Measurements from ENCODE around the gene DNAJA1.

Gene DNAJA1

DNA sequence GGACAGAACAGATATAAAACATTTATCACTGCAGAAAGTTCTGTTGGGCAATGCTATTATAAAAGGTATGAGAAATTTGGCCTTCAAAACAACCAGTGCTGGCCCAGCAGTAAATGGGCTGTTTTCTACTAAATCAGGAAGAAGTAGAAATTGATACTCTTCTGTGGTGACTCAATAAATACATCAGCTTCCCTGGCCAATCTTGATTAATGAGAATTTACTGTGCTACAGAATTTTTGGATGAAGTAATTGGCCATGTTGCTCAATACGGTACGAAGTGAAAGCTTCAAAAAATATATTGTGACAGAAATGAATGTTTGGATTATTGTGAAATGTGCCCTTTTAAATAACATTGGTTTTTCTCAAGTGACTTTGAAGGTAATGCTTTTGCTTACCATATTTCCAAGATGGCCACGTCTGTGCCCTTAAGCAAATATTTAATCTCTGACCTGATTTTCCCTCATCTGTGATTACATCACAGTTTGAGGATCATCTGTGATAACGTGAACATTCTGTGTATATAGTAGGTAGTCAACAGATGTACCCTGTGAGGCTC lies 4.2 kb downstream of the DNAJA1 start:
- no peak for DNase-seq

DNA sequence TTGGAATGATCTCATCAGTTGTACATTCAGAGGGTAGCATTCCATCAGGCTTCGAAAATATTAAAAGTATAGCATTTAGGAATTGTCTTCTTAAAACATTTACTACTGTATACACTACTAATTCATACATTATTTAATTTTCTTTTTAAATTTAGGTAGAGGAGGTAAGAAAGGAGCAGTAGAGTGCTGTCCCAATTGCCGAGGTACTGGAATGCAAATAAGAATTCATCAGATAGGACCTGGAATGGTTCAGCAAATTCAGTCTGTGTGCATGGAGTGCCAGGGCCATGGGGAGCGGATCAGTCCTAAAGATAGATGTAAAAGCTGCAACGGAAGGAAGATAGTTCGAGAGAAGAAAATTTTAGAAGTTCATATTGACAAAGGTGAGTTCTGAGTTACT lies 5.2 kb downstream of the DNAJA1 start:
- DNase-seq, result no peak

DNA sequence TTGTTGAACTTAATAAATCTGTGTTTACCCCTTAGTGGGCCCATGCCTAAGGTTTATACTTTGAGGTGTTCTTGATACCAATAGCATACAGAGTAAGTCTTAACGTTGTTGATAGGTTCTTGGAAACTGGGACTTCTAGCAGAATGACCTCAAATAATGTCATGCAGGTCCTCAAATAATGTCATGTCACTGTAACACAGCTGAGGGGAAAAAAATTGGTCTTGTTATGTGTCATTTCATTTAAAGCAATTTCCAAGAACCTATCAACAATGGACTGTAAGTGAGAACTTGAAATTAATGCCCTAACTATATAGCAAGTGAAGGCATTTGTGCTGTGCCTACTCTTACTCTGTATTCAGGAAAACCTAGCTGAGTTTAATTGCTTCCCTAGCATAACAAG lies 7.2 kb downstream of the DNAJA1 start:
- no peak for DNase-seq

DNA sequence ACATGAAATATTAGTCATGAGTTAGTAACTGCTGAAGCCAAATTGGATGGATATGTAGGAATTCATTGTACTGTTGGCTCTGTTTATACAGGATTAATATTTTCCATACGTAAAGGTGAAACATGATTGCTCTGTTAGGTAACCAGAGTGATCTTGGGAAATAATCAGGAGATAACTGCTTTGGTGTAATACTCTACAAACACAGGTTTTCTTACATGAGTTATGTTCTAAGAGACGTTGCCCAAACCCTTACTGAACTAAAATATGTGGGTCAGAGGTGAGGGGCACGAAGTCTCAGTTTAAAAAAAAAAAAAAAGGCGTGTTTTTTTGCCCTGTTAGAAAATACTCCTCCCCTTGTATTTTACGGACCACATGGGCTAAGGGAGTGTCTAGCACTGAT lies 7.8 kb downstream of the DNAJA1 start:
- DNase-seq, result no peak

DNA sequence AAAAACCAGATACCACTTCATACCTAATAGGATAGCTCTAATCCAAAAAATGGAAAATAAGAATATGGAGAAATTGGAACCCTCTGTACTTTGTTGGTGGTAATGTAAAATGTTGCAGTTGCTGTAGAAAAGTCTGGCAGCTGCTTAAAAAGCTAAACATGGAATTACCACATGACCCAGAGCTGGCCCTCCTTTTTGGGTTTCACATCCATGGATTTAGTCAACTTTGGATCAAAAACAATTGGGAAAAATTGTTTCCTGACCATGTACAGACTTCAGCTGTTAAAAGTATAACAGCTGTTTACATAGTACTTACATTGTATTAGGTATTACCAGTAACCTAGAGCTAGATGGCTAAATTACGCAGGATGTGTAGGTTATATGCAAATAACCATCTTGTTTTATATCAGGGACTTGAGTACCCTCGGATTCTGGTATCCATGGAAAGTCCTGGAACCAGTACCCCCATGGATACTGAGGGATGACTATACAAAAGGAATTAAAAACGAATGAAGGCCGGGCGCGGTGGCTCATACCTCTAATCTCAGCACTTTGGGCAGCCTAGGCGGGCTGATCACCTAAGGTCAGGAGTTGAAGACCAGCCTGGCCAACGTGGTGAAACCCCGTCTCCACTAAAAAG lies 15.8 kb downstream of the DNAJA1 start:
- DNase-seq, result no peak

DNA sequence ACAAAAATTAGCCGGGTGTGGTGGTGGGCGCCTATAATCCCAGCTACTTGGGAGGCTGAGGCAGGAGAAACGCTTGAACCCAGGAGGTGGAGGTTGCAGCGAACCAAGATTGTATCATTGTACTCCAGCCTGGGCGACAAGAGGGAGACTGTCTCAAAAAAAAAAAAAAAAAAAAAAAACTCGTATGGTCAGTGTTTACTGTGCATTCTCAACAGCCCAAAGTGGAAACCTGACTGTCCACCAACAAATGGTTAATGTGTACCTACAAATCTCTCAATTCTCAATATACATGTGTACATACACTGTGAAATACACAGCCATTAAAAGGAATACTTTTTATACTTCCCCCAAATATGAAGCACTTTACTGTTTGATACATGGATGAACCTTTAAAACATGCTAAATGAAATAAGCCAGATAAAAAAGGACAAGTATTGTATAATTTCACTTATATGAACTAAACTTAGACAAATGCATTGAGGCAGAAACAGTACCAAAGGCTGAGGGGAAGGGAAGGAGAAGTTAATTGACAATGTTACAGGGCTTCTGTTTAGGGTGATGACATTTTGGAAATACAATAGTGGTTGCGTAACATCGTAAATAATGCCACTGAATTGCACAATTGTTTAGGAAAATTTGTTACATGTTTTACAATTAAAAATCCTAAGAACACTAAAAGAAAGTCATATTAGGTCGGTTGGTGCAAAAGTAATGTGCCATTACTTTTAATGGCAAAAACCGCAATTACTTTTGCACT lies 16.5 kb downstream of the DNAJA1 start:
- DNase-seq, result no peak

DNA sequence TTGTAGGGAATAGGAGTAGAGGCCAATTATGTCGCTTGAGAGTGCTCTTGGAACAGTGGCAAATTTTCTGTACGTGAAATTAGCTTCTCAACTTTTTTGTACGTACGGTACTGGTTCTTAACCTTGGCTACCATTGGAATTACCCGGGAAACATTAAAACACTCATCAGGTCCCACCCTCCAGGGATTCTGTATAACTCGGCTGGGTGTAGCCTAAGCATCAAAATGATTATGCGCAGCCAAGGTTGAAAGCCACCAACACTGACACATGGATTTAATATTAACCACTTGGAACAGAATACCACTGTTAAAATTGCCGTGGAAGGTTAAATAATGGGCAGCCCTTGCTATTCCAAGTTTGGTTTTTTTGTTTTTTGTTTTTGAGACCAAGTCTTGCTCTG lies 17.4 kb downstream of the DNAJA1 start:
- DNase-seq, result no peak

DNA sequence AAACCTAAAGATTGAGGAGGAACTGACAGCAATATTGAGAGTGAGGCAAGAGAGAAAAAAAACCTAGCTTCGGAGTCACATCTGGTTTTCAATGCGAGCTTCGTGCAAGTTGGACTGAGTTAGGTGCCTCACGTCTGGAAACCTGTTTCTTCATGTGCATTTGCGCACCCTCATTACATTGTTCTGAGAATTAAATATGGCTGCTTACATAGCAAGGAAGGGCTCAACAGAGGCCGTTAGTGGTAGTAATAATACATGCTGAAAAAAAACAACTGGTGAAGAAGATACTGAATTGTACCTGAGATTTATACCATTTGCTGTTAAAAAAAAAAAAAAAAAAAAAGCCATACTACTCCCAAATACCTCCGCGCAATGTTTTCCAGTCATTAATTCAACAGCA lies 18.6 kb downstream of the DNAJA1 start:
- DNase-seq, result no peak

DNA sequence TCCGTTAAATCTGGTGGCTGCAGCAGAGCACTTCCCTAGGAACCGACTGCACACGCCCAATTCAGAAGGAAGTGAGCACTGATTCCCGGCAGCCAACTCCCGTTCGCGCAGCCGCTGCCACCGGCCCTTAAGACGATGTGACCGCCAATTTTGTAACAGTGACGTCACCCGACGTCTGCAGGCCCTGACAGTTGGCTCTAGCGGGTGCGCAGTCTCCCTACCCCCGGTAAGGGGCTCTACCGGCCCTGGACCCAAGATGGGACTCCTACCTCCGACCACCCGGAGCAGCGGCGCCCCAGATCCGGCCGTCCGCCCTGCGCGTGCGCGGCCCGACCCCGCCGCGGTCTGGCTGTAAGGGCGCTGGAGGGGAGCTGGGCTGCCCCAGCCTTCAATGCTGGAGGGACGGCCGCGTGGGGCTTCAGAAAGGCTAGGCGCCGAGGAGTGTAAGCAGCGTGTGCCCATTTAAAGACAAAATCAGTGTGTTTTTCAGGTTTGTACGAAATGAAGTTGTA lies 19.1 kb downstream of the DNAJA1 start:
- DNase-seq, result peak; percentile 81

DNA sequence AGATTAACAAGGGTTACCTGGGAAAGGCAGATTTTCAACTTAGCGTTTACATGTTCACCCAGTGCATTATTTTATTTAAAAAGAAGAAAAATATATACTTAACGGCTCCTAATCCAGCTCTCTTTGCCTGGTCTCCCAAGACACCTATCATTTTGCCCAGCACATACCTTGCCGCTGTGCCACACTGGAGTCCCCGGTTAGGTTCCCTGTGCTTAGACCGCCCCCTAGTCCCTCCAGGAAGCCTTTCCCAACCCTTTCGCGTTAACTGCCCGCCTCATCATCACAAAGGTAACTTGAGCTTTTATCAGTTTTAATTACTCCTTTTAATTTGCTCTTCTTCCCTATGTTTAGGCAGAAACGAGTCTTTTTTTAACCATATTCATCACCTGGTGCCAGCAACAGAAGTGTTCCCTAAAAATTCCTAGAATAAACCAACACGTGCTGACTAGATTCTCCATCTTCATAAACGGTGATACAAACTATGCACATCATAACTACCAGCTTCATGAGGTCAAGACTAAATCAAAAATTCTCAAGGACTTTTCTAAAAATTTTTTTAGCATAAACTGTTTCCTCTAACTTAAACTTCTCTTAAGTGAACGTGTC lies 19.7 kb downstream of the DNAJA1 start:
- no peak for DNase-seq

DNA sequence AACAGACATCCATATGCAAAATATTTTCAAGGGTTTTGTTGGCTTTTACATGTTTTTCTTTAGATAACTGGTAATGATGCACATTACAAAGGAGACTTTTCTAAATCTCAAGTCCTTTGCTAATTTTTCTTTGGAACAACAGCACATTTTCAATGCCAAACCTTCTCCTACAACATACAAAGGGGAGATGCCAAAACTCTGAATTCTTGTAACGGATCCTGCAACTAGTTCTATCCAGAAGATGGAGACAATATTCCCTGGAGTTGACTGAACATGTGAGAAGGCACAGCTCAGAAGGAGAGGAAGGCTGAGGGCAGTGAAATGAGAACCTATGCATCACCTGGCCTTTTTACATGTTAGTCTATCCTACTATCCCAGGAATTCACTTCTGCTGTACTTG lies 21.0 kb downstream of the DNAJA1 start:
- no peak for DNase-seq

DNA sequence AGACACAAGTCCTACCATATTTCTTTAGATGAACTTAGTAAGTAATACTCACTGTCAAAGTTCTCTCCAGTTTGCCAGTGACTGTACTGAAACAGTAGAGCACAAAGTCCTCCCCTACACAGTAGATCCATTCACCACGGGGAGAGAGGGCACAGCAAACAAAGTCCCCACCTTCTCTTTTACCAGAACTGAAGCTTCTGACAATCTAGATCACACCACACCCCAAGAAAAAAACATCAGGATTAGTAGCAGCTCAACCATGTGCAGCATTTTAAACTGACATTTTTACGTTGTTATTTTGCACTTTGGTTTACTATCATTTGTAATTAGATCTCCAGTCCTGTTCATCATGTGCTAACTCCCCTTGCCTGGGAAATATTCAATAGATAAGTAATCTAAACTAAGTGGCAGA lies 23.0 kb downstream of the DNAJA1 start:
- DNase-seq, result no peak

DNA sequence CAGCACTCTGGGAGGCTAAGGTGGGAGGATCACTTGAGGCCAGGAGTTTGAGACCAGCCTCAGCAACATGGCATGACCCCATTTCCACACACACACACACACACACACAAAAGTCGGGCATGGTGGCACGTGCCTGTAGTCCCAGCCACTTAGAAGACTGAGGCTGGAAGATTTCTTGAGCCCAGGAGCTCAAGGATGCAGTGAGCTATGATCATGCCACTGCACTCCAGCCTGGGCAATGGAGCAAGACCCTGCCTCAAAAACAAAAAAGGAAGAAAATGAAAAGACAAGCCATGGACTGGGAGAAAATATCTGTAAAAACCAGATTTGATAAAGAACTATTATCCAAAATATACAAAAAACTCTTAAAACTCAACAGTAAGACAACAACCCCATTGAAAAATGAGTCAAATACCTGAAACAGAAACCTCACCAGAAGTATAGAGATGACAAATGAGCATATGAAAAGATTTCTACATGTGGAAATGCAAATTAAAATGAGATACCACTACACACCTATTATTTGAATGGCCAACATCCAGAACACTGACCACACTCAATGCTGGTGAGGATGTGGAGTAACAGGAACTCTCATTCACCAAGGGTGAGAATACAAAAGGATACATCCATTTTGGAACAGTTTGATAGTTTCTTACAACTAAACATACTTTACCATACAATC lies 24.7 kb downstream of the DNAJA1 start:
- DNase-seq, result no peak

DNA sequence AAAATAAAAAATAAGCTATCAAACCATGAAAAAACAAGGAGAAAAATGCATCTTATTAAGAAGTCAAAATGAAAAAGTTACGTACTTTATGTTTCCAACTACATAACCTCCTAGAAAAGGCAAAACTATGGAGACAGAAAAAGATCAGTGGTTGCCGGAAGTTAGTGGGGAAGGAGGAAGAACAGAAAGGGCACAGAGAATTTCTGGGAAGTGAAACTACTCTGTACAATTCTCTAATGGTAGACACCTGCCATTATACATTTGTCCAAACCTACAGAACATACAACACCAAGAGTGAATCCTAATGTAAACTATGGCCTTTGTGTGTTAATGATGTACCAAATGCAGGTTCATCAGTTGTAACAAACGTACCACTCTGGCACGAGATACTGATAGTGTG lies 26.1 kb downstream of the DNAJA1 start:
- no peak for DNase-seq

DNA sequence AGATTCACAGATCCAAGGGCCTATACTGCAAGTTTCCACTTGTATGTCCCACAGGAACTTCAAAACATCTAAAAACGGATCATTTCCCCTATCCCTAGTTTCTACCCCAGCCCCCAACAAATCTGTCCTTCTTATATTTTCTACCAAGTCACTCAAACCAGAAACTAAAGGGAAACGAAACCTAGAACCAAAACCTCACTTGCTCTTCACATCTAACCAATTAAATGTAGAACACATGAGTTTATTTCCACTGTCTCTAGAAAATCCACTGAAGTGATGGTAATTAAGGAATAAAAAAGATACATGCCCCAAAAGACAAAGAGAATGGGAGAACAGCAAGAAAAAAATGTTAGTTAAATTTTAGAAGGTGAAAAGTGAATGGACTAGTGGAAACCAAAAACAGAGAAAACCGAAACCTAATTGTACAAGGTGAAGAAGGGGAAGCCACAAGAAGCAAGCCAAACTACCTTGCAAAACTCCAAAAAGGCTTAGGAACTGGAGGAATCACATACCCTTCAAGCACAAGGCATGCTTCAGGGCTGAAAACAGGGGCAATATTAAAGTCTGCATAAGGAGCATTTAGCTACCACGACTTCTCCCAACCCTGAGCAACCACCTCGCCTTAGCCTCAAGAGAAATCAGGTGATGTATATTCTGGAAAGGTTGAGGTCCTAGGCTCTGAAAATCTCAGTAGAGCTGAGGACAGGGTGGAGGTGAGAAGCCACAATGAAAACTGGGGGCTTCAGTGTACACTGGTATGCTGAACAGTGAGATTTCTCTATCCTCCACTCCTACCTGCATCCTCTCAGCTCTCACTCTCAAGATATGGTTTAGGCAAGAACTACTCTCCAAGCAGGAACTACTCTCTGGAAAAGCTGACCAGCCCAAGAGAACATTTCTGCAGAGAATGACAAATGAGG lies 40.3 kb downstream of the DNAJA1 start:
- no peak for DNase-seq

DNA sequence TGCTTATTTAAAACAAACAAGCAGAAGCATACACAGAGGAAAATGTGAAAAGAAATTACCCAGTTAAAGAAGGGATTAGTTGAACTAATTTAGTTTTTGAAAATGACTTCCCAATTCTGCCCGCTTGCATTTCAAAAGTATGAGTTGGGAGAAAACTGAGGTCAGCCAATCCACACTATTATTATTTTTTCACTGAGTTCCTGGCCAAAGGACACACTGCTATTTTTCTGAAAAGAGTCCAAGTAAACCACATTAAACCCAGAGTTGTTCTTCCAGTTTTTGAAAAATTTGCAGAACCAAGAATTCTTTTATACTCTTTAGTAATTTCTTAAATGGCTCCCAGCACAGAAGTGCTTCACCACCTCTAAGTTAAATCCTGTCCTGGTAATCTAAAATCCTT lies 43.9 kb downstream of the DNAJA1 start:
- DNase-seq, result no peak

DNA sequence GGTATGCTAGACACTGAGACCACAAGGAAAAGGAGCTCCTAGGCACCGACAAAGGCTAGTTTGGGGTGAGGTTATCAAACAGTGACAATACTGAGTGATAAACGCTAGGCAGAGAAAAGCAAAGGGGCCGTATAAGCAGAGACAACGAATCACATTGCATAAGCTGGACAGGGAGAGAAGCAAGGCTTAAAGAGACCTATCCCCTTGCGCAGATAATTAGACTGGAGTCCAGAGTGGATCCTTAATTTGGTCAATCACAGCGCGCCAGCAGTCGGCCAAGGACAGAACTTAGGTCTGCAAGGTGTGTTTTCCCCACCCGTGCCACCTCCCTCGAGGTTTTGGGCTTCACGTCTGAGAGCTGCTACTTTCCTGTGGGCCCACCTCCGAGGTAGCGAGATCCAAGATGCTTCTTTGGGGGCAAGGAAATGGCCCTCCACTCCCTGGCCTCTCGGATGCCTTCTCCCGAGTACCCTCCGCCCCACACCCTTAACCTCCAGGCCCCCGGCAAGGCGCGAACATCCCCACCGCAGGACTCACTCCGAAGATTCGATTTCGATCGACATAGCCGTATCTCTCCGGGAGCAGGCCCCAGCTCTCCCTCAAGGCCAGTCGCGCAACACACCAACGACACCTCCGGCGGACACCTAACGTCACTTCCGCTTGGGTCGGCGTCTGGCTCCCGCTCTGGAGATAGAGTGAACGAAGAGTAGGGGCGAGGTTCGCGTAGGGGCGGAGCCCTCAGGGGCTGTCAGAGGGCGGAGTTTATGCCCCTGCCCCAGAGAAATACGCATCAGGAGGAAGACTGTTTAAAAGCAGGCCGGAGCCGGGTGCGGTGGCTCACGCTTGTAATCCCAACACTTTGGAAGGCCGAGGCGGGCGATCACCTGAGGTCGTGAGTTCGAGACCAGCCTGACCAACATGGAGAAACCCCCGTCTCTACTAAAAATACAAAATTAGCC lies 51.3 kb downstream of the DNAJA1 start, which contains the start of gene SMU1:
Gene SMU1, minus strand, starts transcription at position 629 of the 959 bp plus-strand sequence. Its CDS starts 66 bp downstream, at position 563.
- peak; percentile 97 for DNase-seq

DNA sequence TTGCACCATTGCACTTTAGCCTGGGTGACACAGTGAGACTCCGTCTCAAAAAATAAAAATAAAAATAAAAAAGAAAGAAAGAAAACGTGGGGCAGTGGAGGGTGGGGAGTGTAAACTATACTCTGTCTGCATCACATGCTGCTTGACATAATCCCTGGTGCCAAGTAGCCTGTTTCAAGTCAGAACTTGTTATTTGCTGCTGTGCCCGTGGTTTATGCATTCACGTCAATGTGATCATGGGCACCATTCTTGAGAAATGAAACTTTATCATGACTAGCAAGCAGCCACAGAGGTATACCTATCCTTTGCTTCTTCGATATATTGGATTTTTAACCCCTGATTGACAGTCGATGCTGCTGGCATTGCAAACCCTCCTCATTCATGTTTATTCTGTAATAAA lies 55.5 kb downstream of the DNAJA1 start:
- DNase-seq, result no peak

DNA sequence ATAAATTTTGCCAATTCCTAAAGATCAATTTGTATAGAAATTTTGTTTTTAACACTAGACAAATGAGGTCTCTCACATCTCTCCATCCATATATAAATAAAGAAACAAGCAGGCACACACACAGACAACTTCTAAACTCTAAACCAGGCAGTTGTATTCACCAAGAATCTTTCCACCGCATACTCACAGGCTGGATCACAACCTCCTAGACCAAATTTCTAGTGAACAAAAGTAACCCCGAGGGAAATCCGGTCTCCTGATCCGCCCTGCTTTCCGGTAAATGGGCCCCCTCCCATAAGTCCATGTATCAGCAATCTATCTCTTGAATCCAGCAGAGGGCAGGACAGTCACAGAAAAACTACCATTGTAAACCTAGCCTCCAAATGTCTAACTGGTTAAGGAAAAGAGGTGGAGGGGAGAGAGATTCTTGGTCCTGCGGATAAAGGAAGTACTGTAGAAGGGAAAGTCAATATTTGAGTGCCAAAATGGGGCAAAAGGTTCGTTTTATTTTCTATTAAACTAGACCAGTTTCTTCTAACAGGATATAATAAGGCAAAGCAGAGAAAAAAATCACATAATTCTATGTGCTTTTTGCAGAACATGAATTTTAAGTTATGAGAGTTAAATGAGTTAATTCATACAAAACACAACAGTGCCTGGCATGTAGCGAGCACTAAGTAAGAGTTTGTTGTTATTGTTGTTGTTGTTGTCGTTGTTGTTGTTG lies 56.2 kb downstream of the DNAJA1 start:
- DNase-seq, result peak; percentile 92

DNA sequence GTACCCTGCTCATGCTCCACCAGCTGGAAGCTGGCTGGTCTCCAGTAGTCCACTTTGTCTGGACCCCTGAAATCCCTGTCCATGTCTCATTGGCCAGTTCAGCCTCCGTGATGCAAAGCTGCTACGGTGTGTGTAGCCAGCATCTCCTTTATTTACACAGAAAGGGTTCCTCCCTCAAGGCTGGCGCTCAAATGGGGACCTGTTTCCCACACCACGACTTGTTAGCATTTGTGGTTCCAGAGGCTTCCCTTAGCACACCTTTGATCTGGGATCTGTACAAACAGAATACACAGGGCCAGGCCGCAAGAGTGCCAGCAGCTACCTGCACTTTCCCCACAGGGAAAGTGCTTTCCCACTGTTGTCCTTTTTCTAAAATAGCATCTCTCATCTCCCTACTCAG lies 57.1 kb downstream of the DNAJA1 start:
- DNase-seq, result no peak
